IPS-NIHi7 (cell line): ENCODE results near the gene FOLR2.

Experiments used
- DNase-seq: peaks from one replicate; pipeline ENCODE4 v3.0.0; 2012; ENCODE audit warnings: mixed read lengths; ENCODE audit errors: extremely low spot score

The FOLR2 gene

GRCh38 chr11:72267956-72268617, 51.5 kb downstream of the FOLR2 start:
- DNase-seq = no peak
